OCI-LY7 (cell line): Measurements from ENCODE around the gene ADAMTSL3.

Experiments
- CTCF ChIP-seq: fragments of 200-600 bp; sonication (generic); conservative IDR thresholded peaks from 2 replicates; pipeline ENCODE4 v1.5.1; 2014; ENCODE audit warnings: mild to moderate bottlenecking, antibody characterized with exemption, low read length, moderate library complexity, mixed read lengths
- EZH2phosphoT487 ChIP-seq: fragments of 200-600 bp; sonication (generic); IDR thresholded peaks from 2 replicates; pipeline ENCODE4 v1.6.1; 2018; ENCODE audit warnings: low read depth, borderline replicate concordance, mild to moderate bottlenecking, mixed run types, antibody characterized with exemption, low read length, moderate library complexity, mixed read lengths

GRCh38 chr15:83889995-83890394, 236.1 kb downstream of the ADAMTSL3 start:
- TF ChIP-seq CTCF: no peak
- TF ChIP-seq EZH2phosphoT487: no peak
